HUES6 (cell line): ENCODE data around the gene PARK7.

Experiments used
- H3K27ac ChIP-seq: 2 replicates; pipeline ENCODE4 v1.7.0; 2013; ENCODE audit warnings: low read depth, mild to moderate bottlenecking, low read length, inconsistent platforms
- H3K27me3 ChIP-seq: 2 replicates; pipeline ENCODE4 v1.6.1; 2013; ENCODE audit warnings: low read length; ENCODE audit not compliant: control insufficient read depth, insufficient read depth
- H3K36me3 ChIP-seq: 2 replicates; pipeline ENCODE4 v1.6.1; 2013; ENCODE audit warnings: low read length; ENCODE audit not compliant: control insufficient read depth, insufficient read depth
- H3K4me1 ChIP-seq: 2 replicates; pipeline ENCODE4 v1.6.1; 2013; ENCODE audit warnings: low read length; ENCODE audit not compliant: control insufficient read depth, insufficient read depth
- H3K4me3 ChIP-seq: 2 replicates; pipeline ENCODE4 v1.5.1; 2013; ENCODE audit warnings: low read depth, low read length
- H3K9ac ChIP-seq: one replicate; pipeline ENCODE4 v1.6.1; 2013; ENCODE audit warnings: mild to moderate bottlenecking, low read length
- H3K9me3 ChIP-seq: 2 replicates; pipeline ENCODE4 v1.6.1; 2013; ENCODE audit warnings: low read depth, low read length; ENCODE audit not compliant: control insufficient read depth, insufficient read depth

The PARK7 gene

GRCh38 chr1:7985851-7986612 lies 24.5 kb downstream of the PARK7 start:
- Histone ChIP-seq H3K9ac (no peak overlapping the region), H3K27ac (no peak overlapping the region), H3K27me3 (no peaks in the 10 kb centered on the region), H3K9me3 (no peaks in the 10 kb centered on the region), H3K4me1 (peaks cover 10% of the 10 kb centered on the region), H3K36me3 (peaks cover 56% of the 10 kb centered on the region), H3K4me3 (no peak overlapping the region)

GRCh38 chr1:7987528-7987927 lies 26.0 kb downstream of the PARK7 start:
- Histone ChIP-seq H3K36me3 (peaks cover 50% of the 10 kb centered on the region), H3K4me1 (peaks cover 17% of the 10 kb centered on the region), H3K9ac (no peak overlapping the region), H3K27me3 (no peaks in the 10 kb centered on the region), H3K4me3 (no peak overlapping the region), H3K9me3 (no peaks in the 10 kb centered on the region), H3K27ac (no peak overlapping the region)

- H3K4me3 ChIP-seq: no peak overlapping the region
- no peak overlapping the region for H3K9ac ChIP-seq
- peaks cover 40% of the 10 kb centered on the region for H3K36me3 ChIP-seq
- peaks cover 12% of the 10 kb centered on the region for H3K4me1 ChIP-seq
- H3K27me3 ChIP-seq: no peaks in the 10 kb centered on the region
- no peaks in the 10 kb centered on the region for H3K9me3 ChIP-seq
- H3K27ac ChIP-seq: no peak overlapping the region; the same call in 1 of the 2 replicates
Observed at GRCh38 chr1:7988576-7988975, 27.1 kb downstream of the PARK7 start.

GRCh38 chr1:7989762-7990428 lies 28.4 kb downstream of the PARK7 start:
- H3K36me3 ChIP-seq: peaks cover 27% of the 10 kb centered on the region
- H3K27ac ChIP-seq: no peak overlapping the region
- no peak overlapping the region for H3K9ac ChIP-seq
- H3K27me3 ChIP-seq: no peaks in the 10 kb centered on the region
- H3K9me3 ChIP-seq: no peaks in the 10 kb centered on the region
- H3K4me3 ChIP-seq: no peak overlapping the region
- H3K4me1 ChIP-seq: peaks cover 12% of the 10 kb centered on the region

- Histone ChIP-seq H3K9ac (peak overlapping the region; percentile 12), H3K36me3 (peaks cover 10% of the 10 kb centered on the region), H3K9me3 (no peaks in the 10 kb centered on the region), H3K4me1 (peaks cover 12% of the 10 kb centered on the region), H3K4me3 (no peak overlapping the region), H3K27me3 (no peaks in the 10 kb centered on the region), H3K27ac (peak overlapping the region; percentile 76)
Observed at GRCh38 chr1:7991504-7992440, 30.3 kb downstream of the PARK7 start.

- Histone ChIP-seq H3K27me3 (no peaks in the 10 kb centered on the region), H3K4me1 (peaks cover 12% of the 10 kb centered on the region), H3K36me3 (peaks cover 10% of the 10 kb centered on the region), H3K9me3 (0 out of 2 replicates have a peak, but pooled peaks cover 2% of the 10 kb centered on the region), H3K27ac (no peak overlapping the region), H3K9ac (no peak overlapping the region), H3K4me3 (no peak overlapping the region)
Observed at GRCh38 chr1:7992885-7993284, 31.4 kb downstream of the PARK7 start.

- no peak overlapping the region for H3K4me3 ChIP-seq
- no peaks in the 10 kb centered on the region for H3K27me3 ChIP-seq
- H3K36me3 ChIP-seq: peaks cover 10% of the 10 kb centered on the region
- H3K27ac ChIP-seq: no peak overlapping the region
- H3K9ac ChIP-seq: no peak overlapping the region
- H3K4me1 ChIP-seq: peaks cover 12% of the 10 kb centered on the region
- 0 out of 2 replicates have a peak, but pooled peaks cover 2% of the 10 kb centered on the region for H3K9me3 ChIP-seq
Observed at GRCh38 chr1:7993593-7994479, 32.3 kb downstream of the PARK7 start.

GRCh38 chr1:7994827-7995226 lies 33.3 kb downstream of the PARK7 start:
- no peaks in the 10 kb centered on the region for H3K27me3 ChIP-seq
- H3K27ac ChIP-seq: no peak overlapping the region
- H3K36me3 ChIP-seq: peaks cover 8% of the 10 kb centered on the region
- H3K4me1 ChIP-seq: peaks cover 9% of the 10 kb centered on the region
- H3K4me3 ChIP-seq: no peak overlapping the region
- no peak overlapping the region for H3K9ac ChIP-seq
- H3K9me3 ChIP-seq: 0 out of 2 replicates have a peak, but pooled peaks cover 2% of the 10 kb centered on the region

GRCh38 chr1:7995437-7995836 lies 33.9 kb downstream of the PARK7 start:
- Histone ChIP-seq H3K27ac (no peak overlapping the region), H3K4me1 (peaks cover 9% of the 10 kb centered on the region), H3K9ac (no peak overlapping the region), H3K9me3 (0 out of 2 replicates have a peak, but pooled peaks cover 2% of the 10 kb centered on the region), H3K36me3 (peaks cover 2% of the 10 kb centered on the region), H3K4me3 (no peak overlapping the region), H3K27me3 (no peaks in the 10 kb centered on the region)

- Histone ChIP-seq H3K9me3 (0 out of 2 replicates have a peak, but pooled peaks cover 2% of the 10 kb centered on the region), H3K4me3 (no peak overlapping the region), H3K4me1 (peaks cover 23% of the 10 kb centered on the region), H3K27me3 (no peaks in the 10 kb centered on the region), H3K27ac (no peak overlapping the region), H3K36me3 (no peaks in the 10 kb centered on the region), H3K9ac (no peak overlapping the region)
Observed at GRCh38 chr1:8002329-8002910, 40.9 kb downstream of the PARK7 start.
